Hepatocyte (in vitro differentiated cells): ENCODE measurements around the gene HOMER1. TPM values are rescaled to one million over a fixed set of nuclear protein-coding genes. Genes with fewer than 3 reads are reported as not detected.

ENCODE experiments used
- DNase-seq: peaks from one replicate; pipeline ENCODE4 v3.0.0-alpha.2; 2016; ENCODE audit warnings: low spot score
- H2AFZ ChIP-seq: fragments of 200-600 bp; sonication (generic); 2 replicates; pipeline ENCODE4 v1.6.0; 2016; ENCODE audit warnings: antibody characterized with exemption, mild to moderate bottlenecking
- H3K27ac ChIP-seq: fragments of 200-600 bp; sonication (generic); 2 replicates; pipeline ENCODE4 v1.5.1; 2016; ENCODE audit warnings: mild to moderate bottlenecking
- H3K27me3 ChIP-seq: fragments of 200-600 bp; sonication (generic); 2 replicates; pipeline ENCODE4 v1.6.1; 2016
- H3K36me3 ChIP-seq: fragments of 200-600 bp; sonication (generic); replicated peaks from 2 replicates; pipeline ENCODE4 v1.5.1; 2016; ENCODE audit warnings: low read depth; ENCODE audit not compliant: insufficient read depth
- H3K4me1 ChIP-seq: fragments of 200-600 bp; sonication (generic); 2 replicates; pipeline ENCODE4 v1.5.1; 2016; ENCODE audit warnings: mild to moderate bottlenecking, moderate library complexity; ENCODE audit not compliant: insufficient read depth
- H3K4me2 ChIP-seq: fragments of 200-600 bp; sonication (generic); 2 replicates; pipeline ENCODE4 v1.6.0; 2016
- H3K4me3 ChIP-seq: fragments of 200-600 bp; sonication (generic); 2 replicates; pipeline ENCODE4 v1.5.1; 2016; ENCODE audit warnings: mild to moderate bottlenecking
- H3K79me2 ChIP-seq: fragments of 200-600 bp; sonication (generic); 2 replicates; pipeline ENCODE4 v1.6.0; 2017; ENCODE audit warnings: mild to moderate bottlenecking
- H3K9me2 ChIP-seq: fragments of 200-600 bp; sonication (generic); replicated peaks from 2 replicates; pipeline ENCODE4 v1.6.0; 2017; ENCODE audit warnings: mild to moderate bottlenecking; ENCODE audit not compliant: insufficient read depth
- H3K9me3 ChIP-seq: fragments of 200-600 bp; sonication (generic); 2 replicates; pipeline ENCODE4 v1.5.1; 2016; ENCODE audit warnings: low read depth, mild to moderate bottlenecking
- H4K20me1 ChIP-seq: fragments of 200-600 bp; sonication (generic); 2 replicates; pipeline ENCODE4 v1.6.0; 2016; ENCODE audit warnings: mild to moderate bottlenecking; ENCODE audit not compliant: insufficient read depth, poor library complexity, severe bottlenecking
- CTCF ChIP-seq: fragments of 200-600 bp; sonication (generic); IDR thresholded peaks from 2 replicates; pipeline ENCODE4 v1.5.1; 2016; ENCODE audit warnings: antibody characterized with exemption, mild to moderate bottlenecking; ENCODE audit not compliant: poor library complexity
- EZH2 ChIP-seq: fragments of 200-600 bp; sonication (generic); IDR thresholded peaks from 2 replicates; pipeline ENCODE4 v1.6.1; 2016; ENCODE audit warnings: antibody characterized with exemption, mild to moderate bottlenecking, borderline replicate concordance
- EZH2phosphoT487 ChIP-seq: fragments of 200-600 bp; sonication (generic); IDR thresholded peaks from one replicate; pipeline ENCODE4 v1.6.1; 2018; ENCODE audit warnings: antibody characterized with exemption, mild to moderate bottlenecking, low read depth, moderate library complexity; ENCODE audit not compliant: unreplicated experiment, severe bottlenecking
- WGBS: methylation state at CpG from one replicate; pipeline ENCODE4 v1.1.6; 2016; ENCODE audit warnings: low lambda C conversion rate; ENCODE audit errors: missing lambda C conversion rate; 5-methylcytosine and 5-hydroxymethylcytosine counted together
- polyA plus RNA-seq: library from polyadenylated mRNA; unstranded; fragments of >200 nt; fragmentation: Nextera tagmentation; extraction: Ambion mirVana; gene quantifications from 2 replicates; pipeline ENCODE4 v1.2.1, GENCODE V29; 2016
- total RNA-seq: library from RNA; depleted of rRNA; stranded (reverse); fragments of >200 nt; gene quantifications from 2 replicates; pipeline ENCODE4 v1.2.3, GENCODE V29; 2014

Gene HOMER1
- total and polyA plus RNA-seq, 2 experiments from 2014 or later, result 12.0 to 14.2 TPM

DNA sequence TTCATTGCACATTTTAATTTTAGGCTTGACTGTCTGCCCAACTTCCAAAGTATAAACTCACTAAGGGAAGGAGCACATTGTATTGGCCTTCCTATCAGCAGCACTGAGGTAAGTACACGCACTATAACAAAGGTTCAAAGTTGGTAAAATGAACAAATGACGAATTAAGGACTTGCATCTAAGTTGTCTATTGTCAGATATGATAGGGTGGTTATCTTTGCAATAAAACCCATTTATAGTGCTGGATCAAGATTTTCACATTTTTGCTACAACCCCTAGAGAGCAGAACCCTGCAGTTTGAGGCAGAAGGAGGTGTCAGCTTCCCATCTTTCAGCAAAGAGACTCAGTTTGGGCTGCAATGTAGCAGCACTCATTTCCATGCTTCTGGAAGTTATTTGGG is 5.1 kb downstream of the HOMER1 start:
- Histone ChIP-seq H3K9me2 (no peaks in the 10 kb centered on the region), H3K36me3 (no peaks in the 10 kb centered on the region), H3K27ac (no peak overlapping the region), H3K27me3 (no peaks in the 10 kb centered on the region), H3K4me1 (peaks cover 11% of the 10 kb centered on the region), H3K4me3 (no peak overlapping the region), H3K4me2 (no peak overlapping the region), H4K20me1 (no peaks in the 10 kb centered on the region), H3K79me2 (peaks cover 74% of the 10 kb centered on the region), H2AFZ (no peak overlapping the region), H3K9me3 (no peaks in the 10 kb centered on the region)
- 92% methylated on average over 2 of the region's 2 CpGs for WGBS
- TF ChIP-seq EZH2 (no peak), CTCF (no peak), EZH2phosphoT487 (no peak)
- no peak for DNase-seq

GRCh38 chr5:79508354-79508753 is 5.6 kb downstream of the HOMER1 start:
- Histone ChIP-seq H3K27ac (no peak overlapping the region), H3K4me2 (no peak overlapping the region), H4K20me1 (no peaks in the 10 kb centered on the region), H3K79me2 (peaks cover 78% of the 10 kb centered on the region), H3K36me3 (no peaks in the 10 kb centered on the region), H3K9me3 (no peaks in the 10 kb centered on the region), H3K4me1 (peaks cover 13% of the 10 kb centered on the region), H2AFZ (no peak overlapping the region), H3K9me2 (no peaks in the 10 kb centered on the region), H3K4me3 (no peak overlapping the region), H3K27me3 (no peaks in the 10 kb centered on the region)
- WGBS, result 56% methylated on average over 2 of the region's 2 CpGs
- no peak for TF ChIP-seq CTCF
- no peak for TF ChIP-seq EZH2phosphoT487
- TF ChIP-seq EZH2, result no peak
- DNase-seq, result no peak

- no peak overlapping the region for H3K4me3 ChIP-seq
- no peaks in the 10 kb centered on the region for H4K20me1 ChIP-seq
- no peaks in the 10 kb centered on the region for H3K27me3 ChIP-seq
- H3K27ac ChIP-seq, result no peak overlapping the region
- H2AFZ ChIP-seq, result no peak overlapping the region
- TF ChIP-seq EZH2, result no peak
- TF ChIP-seq EZH2phosphoT487, result no peak
- no peak for TF ChIP-seq CTCF
- no peaks in the 10 kb centered on the region for H3K9me3 ChIP-seq
- no peak for DNase-seq
- H3K4me1 ChIP-seq, result peaks cover 13% of the 10 kb centered on the region
- H3K79me2 ChIP-seq, result peaks cover 83% of the 10 kb centered on the region
- no peaks in the 10 kb centered on the region for H3K9me2 ChIP-seq
- H3K36me3 ChIP-seq, result no peaks in the 10 kb centered on the region
- 78% methylated on average over 6 of the region's 6 CpGs for WGBS
- H3K4me2 ChIP-seq, result no peak overlapping the region
These were observed 6.4 kb downstream of the HOMER1 start for GRCh38 chr5:79507251-79508205.
